Esophagus squamous epithelium (tissue), 5 donors: Measurements from ENCODE around the gene KCNQ1. TPM values are rescaled to one million over a fixed set of nuclear protein-coding genes. Genes with fewer than 3 reads are reported as not detected.

Source experiments
- DNase-seq: peaks from one replicate; lab custom pipeline; 2025; lab: John Stamatoyannopoulos, UW
- H3K27ac ChIP-seq, 4 donors: fragments of 200-600 bp; sonication (generic); one replicate each; pipeline ENCODE4 v1.5.1; 2016 to 2019; ENCODE audit warnings: mild to moderate bottlenecking in 1 of 4
- H3K27me3 ChIP-seq, 4 donors: fragments of 200-600 bp; sonication (generic); 1 replicate in 3 of 4; 2 replicates in 1 of 4; pipeline versions ENCODE4 v1.5.1 to v1.6.0; 2017 to 2021; ENCODE audit warnings: antibody characterized with exemption in 1 of 4
- H3K36me3 ChIP-seq, 3 donors: fragments of 200-600 bp; sonication (generic); one replicate each; pipeline ENCODE4 v1.5.1; 2016 to 2019
- H3K4me1 ChIP-seq, 3 donors: fragments of 200-600 bp; sonication (generic); one replicate each; pipeline ENCODE4 v1.5.1; 2017 to 2019
- H3K4me3 ChIP-seq, 4 donors: fragments of 200-600 bp; sonication (generic); 1 replicate in 3 of 4; 2 replicates in 1 of 4; pipeline ENCODE4 v1.5.1; 2016 to 2019; ENCODE audit warnings: mild to moderate bottlenecking in 2 of 4, moderate library complexity in 1 of 4
- H3K9me3 ChIP-seq, 3 donors: fragments of 200-600 bp; sonication (generic); one replicate each; pipeline ENCODE4 v1.5.1; 2016 to 2019
- CTCF ChIP-seq, 6 experiments: fragments of 450-650 bp in 4 of 6; fragments of 200-600 bp in 2 of 6; sonication (generic) in 2 of 6; IDR thresholded peaks; one replicate each; pipeline ENCODE4 v1.5.1; 2016 to 2019; ENCODE audit warnings: antibody characterized with exemption in 6 of 6, mild to moderate bottlenecking in 4 of 6, moderate library complexity in 4 of 6
- POLR2A ChIP-seq, 4 donors: fragments of 450-650 bp; IDR thresholded peaks; one replicate each; pipeline ENCODE4 v1.6.1; 2017; ENCODE audit warnings: antibody characterized with exemption in 4 of 4, mild to moderate bottlenecking in 4 of 4, moderate library complexity in 3 of 4
- WGBS, 2 donors: methylation state at CpG; one replicate each; pipeline ENCODE4 v1.1.5; 2018; 5-methylcytosine and 5-hydroxymethylcytosine counted together
- intact Hi-C: fragments of 100-400 bp; cut with DNase I; formaldehyde crosslinking; loops from one replicate; pipeline ENCODE4 v1.15.0; 2022
- total RNA-seq, 4 donors: library from RNA; depleted of rRNA; stranded (reverse); fragments of >200 nt; gene quantifications; one replicate each; pipeline ENCODE4 v1.1.0, GENCODE V29; 2016
- donor health status: DM: yes; HTN: yes; CAD: no.

The KCNQ1 gene
- total RNA-seq, 4 donors from 2014 or later: 0.61 to 3.1 (median 0.72) TPM

- DNase-seq: no peak
- Histone ChIP-seq H3K4me3 (no peak overlapping the region), H3K27me3 (no peaks in the 10 kb centered on the region), H3K36me3 (no peaks in the 10 kb centered on the region), H3K4me1 (no peaks in the 10 kb centered on the region), H3K9me3 (no peaks in the 10 kb centered on the region), H3K27ac (no peak overlapping the region)
- TF ChIP-seq POLR2A (IDR thresholded peaks at IDR 0.05) (no peak), CTCF (IDR thresholded peaks at IDR 0.05) (no peak)
- WGBS, 2 donors: 81 to 82% methylated on average over 19 to 20 of the region's 27 CpGs
- intact Hi-C loops: no loop called here
These were observed 96.3 kb downstream of the KCNQ1 start for GRCh38 chr11:2540992-2541680.

GRCh38 chr11:2541881-2542361, 97.1 kb downstream of the KCNQ1 start:
- DNase-seq: no peak
- intact Hi-C loops: no loop called here

GRCh38 chr11:2542406-2542805, 97.6 kb downstream of the KCNQ1 start:
- Histone ChIP-seq H3K4me1 (no peaks in the 10 kb centered on the region), H3K27ac (no peak overlapping the region), H3K36me3 (no peaks in the 10 kb centered on the region), H3K9me3 (no peaks in the 10 kb centered on the region), H3K4me3 (no peak overlapping the region), H3K27me3 (no peaks in the 10 kb centered on the region)
- intact Hi-C loops: no loop called here
- WGBS, 2 donors: 85 to 93% methylated on average over 10 of the region's 10 CpGs
- no peak for DNase-seq
- TF ChIP-seq CTCF (IDR thresholded peaks at IDR 0.05): no peak

More at GRCh38 chr11:2541881-2542361, 97.1 kb downstream of the KCNQ1 start:
- H3K4me3 ChIP-seq: no peak overlapping the region
- 53 to 60% methylated on average over 1 to 4 of the region's 14 CpGs for WGBS, 2 donors
- H3K4me1 ChIP-seq: no peaks in the 10 kb centered on the region
- H3K9me3 ChIP-seq: no peaks in the 10 kb centered on the region
- H3K36me3 ChIP-seq: no peaks in the 10 kb centered on the region
- no peaks in the 10 kb centered on the region for H3K27me3 ChIP-seq
- H3K27ac ChIP-seq: no peak overlapping the region
- TF ChIP-seq POLR2A (IDR thresholded peaks at IDR 0.05) (no peak), CTCF (IDR thresholded peaks at IDR 0.05) (no peak)

- Histone ChIP-seq H3K4me3 (no peak overlapping the region), H3K9me3 (no peaks in the 10 kb centered on the region), H3K36me3 (no peaks in the 10 kb centered on the region), H3K27ac (no peak overlapping the region), H3K27me3 (no peaks in the 10 kb centered on the region), H3K4me1 (no peaks in the 10 kb centered on the region)
- intact Hi-C loops: no loop called here
- no peak for DNase-seq
- WGBS, 2 donors: 66 to 88% methylated on average over 4 to 16 of the region's 16 CpGs
- TF ChIP-seq POLR2A (IDR thresholded peaks at IDR 0.05) (no peak), CTCF (IDR thresholded peaks at IDR 0.05) (no peak)
These were observed 103.0 kb downstream of the KCNQ1 start for GRCh38 chr11:2547806-2548205.

- H3K4me1 ChIP-seq: no peaks in the 10 kb centered on the region
- no peak for TF ChIP-seq POLR2A (IDR thresholded peaks at IDR 0.05)
- TF ChIP-seq CTCF (IDR thresholded peaks at IDR 0.05): no peak
- no peaks in the 10 kb centered on the region for H3K36me3 ChIP-seq
- intact Hi-C loops: no loop called here
- H3K4me3 ChIP-seq: no peak overlapping the region
- H3K27me3 ChIP-seq: no peaks in the 10 kb centered on the region
- no peak for DNase-seq
- 94 to 95% methylated on average over 3 to 8 of the region's 12 CpGs for WGBS, 2 donors
- no peak overlapping the region for H3K27ac ChIP-seq
- H3K9me3 ChIP-seq: no peaks in the 10 kb centered on the region
These were observed 103.8 kb downstream of the KCNQ1 start for GRCh38 chr11:2548596-2548995.
